ENCODE measurements around the gene CADM1. TPM values are rescaled to one million over a fixed set of nuclear protein-coding genes. Genes with fewer than 3 reads are reported as not detected.

CADM1 gene
- total and polyA plus RNA-seq, 9 of the 15 experiments (the other 6 are each of a cell fraction or from before 2014, with no cell fraction given) = 0.42 TPM; not detected in 8

- Histone ChIP-seq H3K79me2 (ENCODE audit: control insufficient read depth, insufficient read depth, low read length) (no peaks in the 10 kb centered on the region), H3K36me3 (ENCODE audit: control insufficient read depth, insufficient read depth, low read length) (no peaks in the 10 kb centered on the region), H3K9ac (ENCODE audit: insufficient read depth in 1 of 2, low read depth in 2 of 2, low read length in 2 of 2) (no peak overlapping the region), H3K9me3 (replicated peaks; ENCODE audit: control insufficient read depth, insufficient read depth, low read depth, low read length) (no peaks in the 10 kb centered on the region), H3K27me3 (ENCODE audit: control insufficient read depth in 2 of 2, insufficient read depth in 2 of 2, low read length in 2 of 2) (no peaks in the 10 kb centered on the region), H3K4me3 (no peak overlapping the region), H4K20me1 (replicated peaks; ENCODE audit: control insufficient read depth, insufficient read depth, low read length) (no peaks in the 10 kb centered on the region), H3K9me1 (ENCODE audit: control insufficient read depth, insufficient read depth, low read length) (no peaks in the 10 kb centered on the region), H3K4me1 (replicated peaks in 1 of 2; ENCODE audit: control insufficient read depth in 2 of 2, insufficient read depth in 2 of 2, low read length in 2 of 2) (no peaks in the 10 kb centered on the region), H3K4me2 (ENCODE audit: insufficient read depth, low read length) (no peak overlapping the region), H3K27ac (ENCODE audit: extremely low read depth, low read depth, low read length) (no peak overlapping the region), H2AFZ (ENCODE audit: low read depth, low read length) (no peak overlapping the region)
- ChIA-PET POLR2A (no interaction called here), CTCF (ENCODE audit: low intra/inter-chr PET ratio) (no interaction called here)
- ATAC-seq = no peak
- no peak for TF ChIP-seq ZNF324 (CRISPR knock-in tag; IDR thresholded peaks at IDR 0.05)
- TF ChIP-seq NFXL1 (CRISPR knock-in tag; IDR thresholded peaks at IDR 0.05) = no peak
- no peak for TF ChIP-seq GABPA (tag; conservative IDR thresholded peaks at IDR 0.05; ENCODE audit: low read depth)
- TF ChIP-seq ELF2 (CRISPR knock-in tag; IDR thresholded peaks at IDR 0.05) = no peak
- TF ChIP-seq ARNT (IDR thresholded peaks at IDR 0.05) = no peak
- no peak for FAIRE-seq
- BruUV-seq (replicated peaks) = no TSS peak
- in situ Hi-C loops (cut with MboI) = no loop called here
- WGBS (ENCODE audit: insufficient coverage, low coverage, missing lambda C conversion rate) = 1% methylated on average over 4 of the region's 4 CpGs
- no peak for DNase-seq (ENCODE audit: extremely low read depth in 1 of 4, low spot score in 3 of 4)
- intact Hi-C loops (cut with micrococcal nuclease) = no loop called here
These were observed 283.3 kb downstream of the CADM1 start for GRCh38 chr11:115220911-115221310.

GRCh38 chr11:115220423-115220822 is 283.8 kb downstream of the CADM1 start:
- DNase-seq (ENCODE audit: extremely low read depth in 1 of 4, low spot score in 3 of 4) = no peak
- no peaks in the 10 kb centered on the region for H3K79me2 ChIP-seq (ENCODE audit: control insufficient read depth, insufficient read depth, low read length)
- no peak overlapping the region for H2AFZ ChIP-seq (ENCODE audit: low read depth, low read length)
- no peak overlapping the region for H3K9ac ChIP-seq (ENCODE audit: insufficient read depth in 1 of 2, low read depth in 2 of 2, low read length in 2 of 2)
- no peaks in the 10 kb centered on the region for H3K9me3 ChIP-seq (replicated peaks; ENCODE audit: control insufficient read depth, insufficient read depth, low read depth, low read length)
- H3K27me3 ChIP-seq (ENCODE audit: control insufficient read depth in 2 of 2, insufficient read depth in 2 of 2, low read length in 2 of 2) = no peaks in the 10 kb centered on the region
- no peak overlapping the region for H3K4me3 ChIP-seq
- H3K4me2 ChIP-seq (ENCODE audit: insufficient read depth, low read length) = no peak overlapping the region
- intact Hi-C loops (cut with micrococcal nuclease) = no loop called here
- BruUV-seq (replicated peaks) = no TSS peak
- CTCF ChIA-PET (ENCODE audit: low intra/inter-chr PET ratio) = no interaction called here
- H4K20me1 ChIP-seq (replicated peaks; ENCODE audit: control insufficient read depth, insufficient read depth, low read length) = no peaks in the 10 kb centered on the region
- no peaks in the 10 kb centered on the region for H3K9me1 ChIP-seq (ENCODE audit: control insufficient read depth, insufficient read depth, low read length)
- no peak overlapping the region for H3K27ac ChIP-seq (ENCODE audit: extremely low read depth, low read depth, low read length)
- in situ Hi-C loops (cut with MboI) = no loop called here
- no peaks in the 10 kb centered on the region for H3K36me3 ChIP-seq (ENCODE audit: control insufficient read depth, insufficient read depth, low read length)
- ATAC-seq = no peak
- 0% methylated on average over 6 of the region's 6 CpGs for WGBS (ENCODE audit: insufficient coverage, low coverage, missing lambda C conversion rate)
- no peak for FAIRE-seq
- H3K4me1 ChIP-seq (replicated peaks in 1 of 2; ENCODE audit: control insufficient read depth in 2 of 2, insufficient read depth in 2 of 2, low read length in 2 of 2) = no peaks in the 10 kb centered on the region
- POLR2A ChIA-PET = no interaction called here
- TF ChIP-seq GTF2E2 (tag; IDR thresholded peaks at IDR 0.05) (no peak), DNMT1 (IDR thresholded peaks at IDR 0.05) (no peak), MAFF (IDR thresholded peaks at IDR 0.05; ENCODE audit: low read length) (no peak), HMGN3 (IDR thresholded peaks at IDR 0.05; ENCODE audit: borderline replicate concordance, extremely low read depth, insufficient read length, low read depth, low read length) (no peak), SIN3A (IDR thresholded peaks at IDR 0.05; ENCODE audit: borderline replicate concordance in 2 of 2, control insufficient read depth in 1 of 2, low read depth in 2 of 2, low read length in 2 of 2) (no peak), ZNF224 (CRISPR knock-in tag; IDR thresholded peaks at IDR 0.05) (no peak), HSF4 (CRISPR knock-in tag; IDR thresholded peaks at IDR 0.05; ENCODE audit: borderline replicate concordance) (no peak), CUX1 (CRISPR knock-in tag; IDR thresholded peaks at IDR 0.05) (no peak), ZZZ3 (IDR thresholded peaks at IDR 0.05) (no peak)

Data from K562 (cell line).